22Rv1 (cell line): ENCODE results near the gene EBLN1.

Source experiments
- ZFX ChIP-seq: fragments of 450-650 bp; IDR thresholded peaks from 2 replicates; pipeline ENCODE4 v1.6.1; 2017; ENCODE audit warnings: antibody characterized with exemption, borderline replicate concordance
- TF ChIP-seq, protein P1 (sequence below): fragments of 450-650 bp; IDR thresholded peaks from 2 replicates; pipeline ENCODE4 v1.5.1; 2017; ENCODE audit warnings: mild to moderate bottlenecking

DNA sequence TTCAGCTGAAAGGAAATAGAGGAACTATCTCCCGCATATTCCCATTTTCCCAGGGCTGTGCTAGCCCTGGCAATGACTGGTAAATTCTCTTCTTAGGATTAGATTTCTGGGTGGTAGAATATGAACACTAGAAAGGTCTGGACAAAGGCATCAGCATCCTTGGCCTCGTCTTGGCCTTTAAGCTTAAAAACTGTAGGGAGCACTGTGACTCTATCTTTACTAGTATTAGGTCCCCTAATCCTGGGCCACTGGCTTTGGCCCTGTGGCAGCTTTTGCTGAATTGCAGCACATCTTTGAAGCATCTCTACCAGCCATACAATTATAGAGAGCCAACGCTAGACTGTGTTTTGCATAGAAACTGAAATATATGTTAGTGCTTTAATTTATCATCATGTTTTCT, 41.5 kb upstream of the EBLN1 start:
- TF ChIP-seq, protein P1, sequence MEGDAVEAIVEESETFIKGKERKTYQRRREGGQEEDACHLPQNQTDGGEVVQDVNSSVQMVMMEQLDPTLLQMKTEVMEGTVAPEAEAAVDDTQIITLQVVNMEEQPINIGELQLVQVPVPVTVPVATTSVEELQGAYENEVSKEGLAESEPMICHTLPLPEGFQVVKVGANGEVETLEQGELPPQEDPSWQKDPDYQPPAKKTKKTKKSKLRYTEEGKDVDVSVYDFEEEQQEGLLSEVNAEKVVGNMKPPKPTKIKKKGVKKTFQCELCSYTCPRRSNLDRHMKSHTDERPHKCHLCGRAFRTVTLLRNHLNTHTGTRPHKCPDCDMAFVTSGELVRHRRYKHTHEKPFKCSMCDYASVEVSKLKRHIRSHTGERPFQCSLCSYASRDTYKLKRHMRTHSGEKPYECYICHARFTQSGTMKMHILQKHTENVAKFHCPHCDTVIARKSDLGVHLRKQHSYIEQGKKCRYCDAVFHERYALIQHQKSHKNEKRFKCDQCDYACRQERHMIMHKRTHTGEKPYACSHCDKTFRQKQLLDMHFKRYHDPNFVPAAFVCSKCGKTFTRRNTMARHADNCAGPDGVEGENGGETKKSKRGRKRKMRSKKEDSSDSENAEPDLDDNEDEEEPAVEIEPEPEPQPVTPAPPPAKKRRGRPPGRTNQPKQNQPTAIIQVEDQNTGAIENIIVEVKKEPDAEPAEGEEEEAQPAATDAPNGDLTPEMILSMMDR = no peak
- no peak for TF ChIP-seq ZFX
